Activated CD4-positive, alpha-beta T cell treated with anti-CD3 and anti-CD28 coated beads for 48 hours (primary cell): ENCODE data around the gene BBS9.
A peak's percentile ranks its signal among the peaks of the same experiment; 100 is the strongest.

ENCODE experiments used
- DNase-seq: peaks from one replicate; pipeline ENCODE4 v3.0.0-alpha.2; 2020

BBS9 gene

DNA sequence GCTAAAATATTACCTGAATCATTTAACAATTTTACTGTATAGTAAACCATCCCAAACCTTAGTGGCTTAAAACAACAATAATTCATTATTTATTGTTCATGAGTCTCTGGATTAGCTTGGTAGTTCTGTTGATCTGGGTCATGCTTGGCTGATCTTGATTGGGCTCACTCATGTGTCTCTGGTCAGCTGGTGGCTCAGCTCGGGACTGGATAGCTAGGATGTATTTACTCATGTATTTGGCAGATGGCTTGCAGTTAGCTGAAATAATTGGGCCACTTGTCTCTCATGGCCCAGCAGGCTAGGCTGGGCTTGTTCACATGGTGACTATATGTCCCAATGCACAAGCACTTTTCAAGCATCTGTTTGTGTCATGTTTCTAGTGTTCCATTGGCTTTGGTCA, 262.8 kb downstream of the BBS9 start:
- no peak for DNase-seq

- no peak for DNase-seq
Observed at GRCh38 chr7:33393770-33394169, 264.4 kb downstream of the BBS9 start.

DNA sequence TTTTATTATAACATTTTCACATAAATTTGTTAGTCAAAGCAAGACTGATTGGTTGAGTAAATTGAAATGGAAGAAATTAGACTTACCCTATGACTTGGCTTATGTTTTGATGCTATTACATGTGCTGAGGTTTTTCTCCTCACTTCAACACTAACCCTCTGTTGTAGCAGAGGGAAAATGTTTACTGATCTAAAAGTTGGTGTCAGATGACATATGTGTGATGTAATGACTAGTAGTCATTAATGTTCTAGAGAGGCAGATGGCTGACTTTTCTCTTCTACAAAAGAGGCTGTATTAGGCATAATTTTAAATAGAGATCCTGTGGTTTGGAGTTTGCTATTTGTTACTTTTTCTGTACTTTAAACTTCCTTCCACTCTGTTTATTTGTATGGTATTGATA, 266.0 kb downstream of the BBS9 start:
- no peak for DNase-seq

DNA sequence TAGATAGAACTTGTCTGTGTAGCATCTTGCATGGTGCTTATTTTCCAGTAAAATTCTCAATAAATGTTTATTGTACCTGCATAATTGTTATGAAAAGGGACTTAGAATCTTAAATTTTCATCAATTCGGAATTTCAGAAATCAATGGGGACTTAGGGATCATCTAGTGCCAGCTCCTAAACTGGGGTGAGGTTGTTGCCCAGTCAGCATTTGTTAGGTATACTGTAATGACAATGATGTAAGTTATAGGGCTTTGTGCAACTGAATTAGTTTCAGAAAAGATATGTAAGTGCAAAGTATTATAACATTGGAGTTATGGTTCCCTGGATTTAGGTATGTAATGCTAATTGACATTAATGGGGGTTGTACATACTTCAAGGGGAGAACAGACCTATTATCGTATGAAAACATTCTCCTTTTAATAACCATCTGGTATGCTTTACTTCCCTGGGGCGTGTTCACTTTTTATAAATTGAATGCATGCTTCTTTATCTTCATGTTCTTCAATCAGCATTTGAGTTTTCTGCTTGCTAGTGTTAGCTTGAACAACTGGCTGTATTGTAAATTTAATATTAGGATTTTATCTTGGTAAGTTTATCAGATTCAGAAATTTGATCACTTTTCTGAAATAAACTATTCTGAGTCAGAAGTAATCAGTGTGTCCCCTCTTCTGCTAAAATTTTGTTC, 270.3 kb downstream of the BBS9 start:
- DNase-seq: no peak

DNA sequence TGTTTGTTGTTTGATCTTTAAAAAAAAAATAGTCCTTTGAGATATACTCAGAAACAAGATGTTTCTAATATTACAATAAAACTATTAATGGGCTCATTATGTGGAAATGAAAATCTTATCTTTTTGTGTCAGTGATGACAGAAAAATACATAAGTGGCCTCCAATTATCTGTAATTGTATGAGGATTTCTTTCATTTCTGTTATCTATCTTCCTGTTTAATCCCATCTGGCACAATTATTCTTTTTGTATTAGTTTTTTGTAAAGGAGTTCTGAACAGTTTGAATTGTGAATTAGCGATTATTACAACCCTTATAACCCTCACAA, 270.8 kb downstream of the BBS9 start:
- DNase-seq: no peak

DNA sequence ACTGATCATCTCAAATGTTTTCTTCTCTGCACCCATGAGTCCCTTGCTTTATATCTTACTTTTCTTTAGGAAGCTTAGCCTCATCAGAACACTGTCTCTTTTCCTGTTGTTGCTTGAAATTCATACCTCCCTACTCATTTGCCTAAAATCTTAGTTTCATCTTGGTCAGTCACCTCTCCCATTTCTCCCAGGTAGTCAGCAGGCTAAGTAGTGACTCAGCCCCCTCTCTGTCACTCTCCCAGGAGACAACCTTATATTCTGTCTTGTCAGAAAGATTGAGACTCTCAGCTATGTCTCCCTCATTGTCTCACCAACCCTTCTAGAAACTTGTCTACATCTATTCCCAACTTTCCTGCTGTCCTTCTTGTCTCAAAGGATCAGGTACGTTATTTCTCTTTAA, 280.9 kb downstream of the BBS9 start:
- no peak for DNase-seq

DNA sequence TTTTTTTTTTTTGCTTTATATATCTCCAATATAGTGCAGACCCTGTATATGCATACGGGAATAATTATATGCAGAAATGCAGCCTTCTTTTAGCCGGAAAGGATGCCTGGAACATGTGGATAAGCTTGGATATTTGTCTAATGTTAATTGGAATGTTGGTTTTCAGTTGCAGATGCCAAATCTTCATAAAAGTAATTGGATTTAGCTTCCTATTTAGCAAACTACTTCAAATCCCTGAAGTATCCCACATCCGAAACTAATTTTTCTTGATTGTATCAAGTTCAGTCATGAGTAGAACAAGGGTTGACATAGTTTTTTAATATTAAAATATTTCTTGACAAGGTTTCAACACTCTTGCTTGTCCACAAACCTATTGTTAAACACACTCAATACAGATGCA, 281.7 kb downstream of the BBS9 start:
- no peak for DNase-seq

GRCh38 chr7:33412331-33412730, 283.0 kb downstream of the BBS9 start:
- no peak for DNase-seq

GRCh38 chr7:33418251-33418701, 288.9 kb downstream of the BBS9 start:
- DNase-seq: no peak

DNA sequence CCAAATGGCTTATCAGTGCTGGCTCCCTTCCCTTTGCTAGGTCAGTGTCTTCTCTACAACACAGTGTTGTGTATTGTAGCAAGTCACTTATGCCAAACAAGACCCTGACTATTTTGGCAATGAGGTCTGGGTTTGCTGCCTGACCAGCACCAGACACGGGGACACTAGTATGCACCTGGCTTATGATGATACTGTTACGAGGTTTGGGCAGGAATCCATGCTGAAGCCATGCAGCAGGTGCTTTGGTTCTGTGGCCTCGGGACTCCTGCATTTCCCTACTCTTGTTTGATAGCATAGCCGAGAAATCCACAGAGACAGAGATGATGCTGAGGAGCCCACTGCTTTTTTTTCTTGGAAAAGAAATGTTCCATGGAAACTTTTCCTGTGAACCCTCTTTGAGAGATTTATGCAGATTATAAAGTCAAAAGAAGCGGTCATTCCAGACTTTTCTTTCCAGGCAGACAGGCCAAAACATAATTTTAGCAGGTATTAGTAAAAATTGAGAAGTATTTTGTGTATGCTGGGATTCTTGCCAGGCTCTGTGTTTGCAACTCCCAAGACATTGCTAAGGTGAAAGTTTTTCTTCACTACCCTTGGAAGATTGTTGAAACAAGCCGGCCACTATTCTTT, 291.1 kb downstream of the BBS9 start:
- DNase-seq: no peak

GRCh38 chr7:33421429-33421828, 292.1 kb downstream of the BBS9 start:
- DNase-seq: no peak

GRCh38 chr7:33422141-33422540, 292.8 kb downstream of the BBS9 start:
- no peak for DNase-seq

DNA sequence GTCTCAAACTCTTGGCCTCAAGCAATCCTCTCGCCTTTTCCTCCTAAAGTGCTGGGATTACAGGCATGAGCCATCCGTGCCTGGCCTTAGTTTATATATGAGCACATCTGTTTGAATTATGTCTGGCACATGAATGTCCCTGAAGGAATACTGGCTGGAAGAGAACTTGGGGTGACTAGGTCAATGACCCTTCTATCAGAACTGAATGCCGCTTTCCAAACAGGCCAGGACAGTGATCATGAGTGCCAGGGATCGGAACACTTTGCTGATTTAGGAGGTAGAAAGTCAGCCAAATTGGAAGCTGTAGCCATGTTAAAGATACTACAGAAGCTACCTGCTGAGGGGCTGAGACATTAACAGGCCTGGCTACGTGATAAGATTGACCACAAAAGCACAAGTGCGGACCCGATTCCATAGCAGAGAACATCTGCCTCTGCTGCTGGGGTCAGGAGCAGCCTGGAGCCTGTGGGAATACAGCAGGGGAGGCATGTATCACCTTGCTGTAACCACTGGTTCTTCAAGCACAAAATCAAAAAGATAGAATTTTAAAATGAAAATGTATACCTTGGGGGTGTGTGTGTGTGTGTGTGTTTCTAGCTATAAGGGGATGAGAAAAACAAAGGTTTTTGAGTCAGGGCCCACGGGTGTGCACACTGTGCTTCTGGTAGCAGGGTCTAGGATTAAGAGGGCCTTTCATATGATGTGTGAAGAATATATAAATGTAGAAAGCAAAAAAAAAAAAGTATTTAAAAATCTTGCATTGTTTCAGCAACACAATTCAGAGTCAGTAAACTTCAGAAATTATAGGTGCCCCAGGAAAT, 293.7 kb downstream of the BBS9 start:
- no peak for DNase-seq

DNA sequence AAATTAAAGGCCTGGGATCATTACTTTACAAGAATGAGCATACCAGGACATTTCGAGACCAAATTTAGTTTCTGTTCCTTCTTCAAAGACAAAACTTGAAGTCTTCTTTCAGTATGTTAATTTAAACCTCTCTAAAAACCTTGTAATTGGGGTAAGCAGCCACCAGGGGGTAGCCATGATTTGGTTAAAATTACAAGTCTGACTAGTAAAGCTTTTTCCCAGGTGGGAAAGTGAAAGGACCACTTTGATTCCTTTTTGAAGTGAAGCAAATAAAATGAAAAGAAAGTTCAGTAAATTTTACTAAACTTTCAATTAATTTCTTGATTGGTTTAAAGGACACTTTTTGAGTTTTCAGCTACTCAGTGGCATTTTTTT, 294.3 kb downstream of the BBS9 start:
- peak; percentile 34 for DNase-seq

DNA sequence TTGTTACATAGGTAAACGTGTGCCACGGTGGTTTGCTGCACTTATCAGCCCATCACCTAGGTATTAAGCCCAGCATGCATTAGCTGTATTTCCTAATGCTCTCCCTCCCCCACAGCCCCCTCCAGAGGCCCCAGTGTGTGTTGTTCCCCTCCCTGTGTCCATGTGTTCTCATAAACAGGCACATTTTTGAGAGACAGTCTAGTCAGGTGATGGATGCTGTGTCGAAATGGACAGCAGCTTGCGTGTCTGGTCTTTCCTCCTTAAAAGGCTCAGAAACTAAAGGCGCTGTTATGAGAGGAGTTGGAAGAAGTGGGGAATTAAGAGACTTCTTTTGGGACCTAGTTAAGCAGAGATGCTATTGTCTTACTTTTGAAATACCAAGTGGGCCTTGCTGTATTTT, 296.0 kb downstream of the BBS9 start:
- no peak for DNase-seq

DNA sequence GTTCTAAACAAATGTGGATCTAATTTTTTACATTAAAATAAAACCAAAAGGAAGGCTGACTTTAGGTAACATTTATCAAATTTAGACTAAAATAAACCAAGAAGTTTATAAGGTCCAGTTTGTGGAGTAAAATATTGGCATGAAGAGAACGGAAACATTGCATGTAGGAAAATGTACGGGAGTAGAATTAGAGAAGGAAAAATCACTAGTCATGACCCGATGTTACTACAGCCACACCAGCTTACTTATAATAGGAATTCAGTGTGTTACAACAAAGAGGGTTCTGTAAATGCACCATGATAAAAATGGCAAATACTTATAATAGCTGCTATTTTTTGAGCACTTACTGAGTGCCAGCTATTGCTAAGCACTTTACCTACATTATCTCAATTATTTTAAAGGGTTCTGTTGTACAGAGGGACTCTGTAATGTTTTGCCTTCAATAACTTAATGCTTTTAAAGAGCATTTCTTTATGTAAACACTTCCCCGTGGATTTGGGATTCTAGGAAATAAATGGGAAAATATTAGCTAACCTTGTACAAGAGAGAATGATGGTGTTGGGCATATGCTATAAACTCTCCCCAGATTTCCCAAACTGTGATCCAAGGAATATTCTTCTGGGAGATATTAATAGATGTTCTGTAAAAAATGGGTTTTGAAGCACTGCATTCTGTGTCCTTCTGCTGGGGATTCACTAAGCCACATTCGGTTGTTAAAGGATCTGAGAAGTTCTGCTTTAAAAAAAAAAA, 296.7 kb downstream of the BBS9 start:
- DNase-seq: no peak

- DNase-seq: no peak
Observed at GRCh38 chr7:33428415-33428814, 299.1 kb downstream of the BBS9 start.

GRCh38 chr7:33431543-33431942, 302.2 kb downstream of the BBS9 start:
- DNase-seq: no peak

DNA sequence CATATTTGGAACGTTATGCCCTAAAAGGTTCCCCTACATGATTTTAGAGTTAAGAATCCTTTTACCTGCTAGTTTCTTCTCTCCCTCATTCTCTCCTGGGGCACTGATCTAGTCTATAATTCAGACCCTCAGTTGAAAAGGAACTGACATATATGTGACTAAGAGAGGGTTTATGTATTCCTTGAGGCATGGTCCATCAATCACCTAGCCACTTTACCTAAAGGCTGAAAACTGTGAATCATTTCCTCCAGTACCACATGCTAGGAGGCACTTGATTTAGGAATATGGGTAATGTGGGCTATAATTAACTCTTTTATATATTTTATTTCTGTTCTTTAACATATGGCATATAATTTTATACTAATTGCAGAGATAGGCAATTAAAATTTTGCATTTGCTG, 303.5 kb downstream of the BBS9 start:
- DNase-seq: no peak

DNA sequence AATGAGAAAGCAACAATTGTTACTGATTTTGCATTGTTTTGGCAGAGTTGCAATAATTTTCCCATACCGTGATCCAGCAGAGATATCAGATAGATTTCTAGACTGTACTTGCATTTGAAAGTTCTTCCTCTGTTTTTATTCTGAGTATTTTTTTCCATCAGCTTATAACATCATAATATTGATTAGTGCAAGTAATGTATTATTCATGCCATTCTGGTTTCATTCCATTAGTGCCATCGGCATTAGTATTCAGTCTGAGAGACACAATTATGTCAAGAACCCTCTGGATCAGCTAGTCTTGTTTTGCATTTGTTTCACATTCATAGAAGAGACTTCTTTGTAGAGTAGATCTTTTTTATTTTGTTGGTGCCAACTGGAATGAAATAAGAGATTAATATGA, 304.0 kb downstream of the BBS9 start:
- DNase-seq: no peak

GRCh38 chr7:33444511-33444910, 315.1 kb downstream of the BBS9 start:
- no peak for DNase-seq

DNA sequence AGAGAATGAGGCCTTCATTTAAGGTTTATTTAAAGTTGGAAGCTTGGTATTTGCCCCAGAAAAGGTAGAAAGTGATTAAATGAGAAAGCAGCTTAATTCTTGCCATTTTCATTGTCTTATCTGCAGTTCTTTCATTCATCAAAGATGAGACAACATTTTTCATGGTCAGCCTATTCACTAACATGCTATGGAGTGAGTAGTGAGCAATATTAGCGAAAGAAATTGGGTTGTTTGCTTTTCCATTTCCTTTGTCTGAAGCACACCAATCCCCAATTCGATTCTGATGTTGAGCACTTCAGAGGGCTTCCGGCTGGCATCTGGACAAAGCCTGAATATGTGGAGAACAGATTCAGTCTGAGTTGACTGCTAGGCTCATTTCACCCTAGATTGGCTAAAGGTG, 317.2 kb downstream of the BBS9 start:
- DNase-seq: no peak

GRCh38 chr7:33448035-33448434, 318.7 kb downstream of the BBS9 start:
- no peak for DNase-seq

- DNase-seq: no peak
Observed at GRCh38 chr7:33449847-33450246, 320.5 kb downstream of the BBS9 start.
